HG02885 (cell line): ENCODE measurements around the gene ENAM.
"Not testable (repeated sequence)": the region's sequence is repeated elsewhere in the genome, so short reads cannot be mapped to it uniquely, and the experiment has no call there.

Experiments used
- ATAC-seq: cut with Tn5 transposase; IDR thresholded peaks from one replicate; pipeline ENCODE4 v1.9.1; 2021; ENCODE audit warnings: mild to moderate bottlenecking; ENCODE audit not compliant: unreplicated experiment, poor library complexity

Gene ENAM

GRCh38 chr4:70623323-70623722 is 5.2 kb upstream of the ENAM start:
- no peak for ATAC-seq

- ATAC-seq: no peak
These were observed 4.2 kb upstream of the ENAM start for GRCh38 chr4:70624226-70624793.

GRCh38 chr4:70627620-70628019 is 924 bp upstream of the ENAM start:
- ATAC-seq: no peak

- peak; percentile 72 for ATAC-seq
These were observed 1.0 kb downstream of the ENAM start for GRCh38 chr4:70629469-70630090.

GRCh38 chr4:70630162-70630561 is 1.6 kb downstream of the ENAM start:
- no peak for ATAC-seq

- ATAC-seq: no peak
These were observed 3.5 kb downstream of the ENAM start for GRCh38 chr4:70632028-70632427.

DNA sequence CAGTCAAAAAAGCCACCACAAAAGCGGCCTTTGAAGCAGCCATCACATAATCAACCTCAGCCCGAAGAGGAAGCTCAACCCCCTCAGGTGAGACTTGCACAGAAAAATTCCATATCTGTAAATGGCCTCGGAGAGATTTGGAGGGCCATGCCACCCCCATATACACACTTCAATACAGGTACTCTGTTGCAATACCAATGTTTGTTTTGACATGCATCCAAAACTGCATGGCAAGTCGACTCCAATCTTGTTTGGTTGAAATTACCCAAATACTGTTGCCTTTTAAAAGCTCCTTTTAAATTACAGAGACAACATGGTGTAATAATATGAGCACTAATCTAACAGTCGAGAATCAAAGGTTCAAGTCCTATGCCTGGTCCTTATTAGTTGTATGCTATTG is 5.9 kb downstream of the ENAM start:
- no peak for ATAC-seq

GRCh38 chr4:70637239-70637913 is 8.8 kb downstream of the ENAM start:
- ATAC-seq: no peak

GRCh38 chr4:70640192-70640591 is 11.6 kb downstream of the ENAM start:
- ATAC-seq: no peak

DNA sequence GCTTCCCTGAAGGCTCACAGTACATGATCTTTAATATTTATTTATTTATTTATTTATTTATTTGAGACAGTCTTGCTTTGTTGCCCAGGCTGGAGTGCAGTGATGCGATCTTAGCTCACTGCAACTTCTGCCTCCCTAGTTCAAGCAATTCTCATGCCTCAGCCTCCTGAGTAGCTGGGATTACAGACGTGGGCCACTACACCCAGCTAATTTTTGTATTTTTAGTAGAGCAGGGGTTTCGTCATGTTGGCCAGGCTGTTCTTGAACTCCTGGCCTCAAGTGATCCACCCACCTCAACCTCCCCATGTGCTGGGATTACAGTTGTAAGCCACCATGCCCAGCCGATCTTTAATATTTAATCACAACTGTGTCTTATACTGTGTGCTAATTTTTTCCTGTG is 22.2 kb downstream of the ENAM start:
- ATAC-seq: not testable (repeated sequence)

DNA sequence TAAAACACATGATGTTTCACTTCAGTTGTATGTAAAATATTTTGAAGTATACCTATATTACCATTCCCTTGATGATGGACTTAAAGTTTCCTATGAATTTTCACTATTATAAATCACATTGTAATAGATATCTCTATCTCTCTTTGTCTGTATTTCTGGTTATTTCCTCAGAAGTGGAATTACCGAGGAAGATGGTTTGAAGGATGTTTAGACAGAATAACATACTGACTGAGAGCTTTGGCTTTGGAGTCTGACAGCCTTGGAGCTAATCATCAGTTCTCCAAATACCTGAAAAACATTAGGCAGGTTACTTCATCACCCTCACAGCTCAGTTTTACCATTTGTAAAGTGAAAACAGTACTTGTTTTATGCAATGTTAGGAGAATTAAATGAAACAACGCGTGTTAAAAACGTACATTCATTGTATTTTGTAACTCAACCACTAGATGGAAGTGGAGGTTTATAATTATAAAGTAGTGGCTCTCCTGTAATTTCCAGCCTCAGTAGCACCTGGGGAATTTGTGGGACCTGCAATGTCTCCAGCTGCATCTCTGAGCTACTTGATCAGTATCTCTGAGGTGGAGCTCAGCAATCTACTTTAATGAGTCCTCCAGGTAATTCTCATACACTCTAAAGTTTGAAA is 23.4 kb downstream of the ENAM start:
- peak; percentile 50 for ATAC-seq

- ATAC-seq: no peak
These were observed 26.1 kb downstream of the ENAM start for GRCh38 chr4:70654605-70655011.

DNA sequence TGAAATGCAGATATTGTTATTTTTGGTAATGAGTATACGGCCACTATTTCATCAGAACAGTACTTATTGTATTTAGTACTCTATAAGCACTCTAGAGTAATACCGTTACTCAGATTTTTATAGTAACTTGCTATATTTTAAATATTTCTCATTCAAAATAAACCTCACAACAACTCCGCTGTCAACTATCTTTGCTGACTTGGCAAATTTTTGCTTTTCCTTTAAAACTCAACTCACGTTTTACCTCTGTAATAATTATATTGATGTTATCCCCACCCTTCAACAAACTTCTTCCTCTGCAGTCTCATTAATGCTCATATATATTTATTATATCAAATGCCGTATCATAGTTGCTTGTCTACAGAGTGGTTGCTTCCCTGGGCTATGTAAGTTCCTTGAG is 28.8 kb downstream of the ENAM start:
- no peak for ATAC-seq

DNA sequence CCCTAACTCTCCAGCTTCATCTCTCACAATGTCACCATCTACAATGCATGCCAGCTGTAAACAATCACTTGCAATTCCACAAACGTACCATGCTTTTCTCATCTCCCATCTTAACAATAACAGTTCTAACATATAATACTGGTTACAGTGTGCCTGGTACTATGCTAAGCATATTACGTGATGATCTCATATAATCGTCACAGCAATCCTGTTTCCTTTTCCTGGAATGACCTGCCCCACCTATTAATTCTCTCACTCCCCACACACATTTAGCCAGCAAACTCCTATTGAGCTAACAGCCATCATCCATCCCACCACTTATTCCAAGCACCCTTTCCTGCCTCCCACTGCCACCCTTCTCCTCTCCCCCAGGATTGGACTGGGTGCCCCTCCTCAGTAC is 29.9 kb downstream of the ENAM start:
- no peak for ATAC-seq

- ATAC-seq: no peak
These were observed 31.6 kb downstream of the ENAM start for GRCh38 chr4:70660106-70660505.

DNA sequence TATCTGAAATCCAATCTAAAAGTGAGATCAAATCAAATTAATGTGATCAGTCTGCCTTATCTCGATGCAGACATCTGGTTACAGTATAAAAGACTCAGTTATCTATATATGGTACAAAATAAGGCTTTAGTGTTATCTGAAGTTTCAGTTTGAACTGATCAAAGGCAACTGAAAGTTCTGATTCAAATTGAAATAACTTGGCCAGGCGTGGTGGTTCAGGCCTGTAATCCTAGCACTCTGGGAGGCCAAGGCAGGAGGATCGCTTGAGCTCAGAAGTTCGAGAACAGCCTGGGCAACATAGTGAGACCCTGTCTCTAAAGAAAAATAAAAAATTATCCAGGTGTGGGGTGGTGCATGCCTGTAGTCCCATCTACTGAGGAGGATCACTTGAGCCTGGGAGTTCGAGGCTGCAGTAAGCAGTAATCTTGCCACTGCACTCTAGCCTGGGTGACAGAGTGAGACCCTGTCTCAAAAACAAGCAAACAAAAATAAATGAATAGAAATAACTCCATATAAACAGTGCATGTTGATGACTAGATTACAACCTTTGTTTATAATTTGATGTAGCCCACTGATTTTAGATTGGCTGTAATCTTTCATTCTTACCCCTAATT is 32.9 kb downstream of the ENAM start:
- ATAC-seq: peak; percentile 90

DNA sequence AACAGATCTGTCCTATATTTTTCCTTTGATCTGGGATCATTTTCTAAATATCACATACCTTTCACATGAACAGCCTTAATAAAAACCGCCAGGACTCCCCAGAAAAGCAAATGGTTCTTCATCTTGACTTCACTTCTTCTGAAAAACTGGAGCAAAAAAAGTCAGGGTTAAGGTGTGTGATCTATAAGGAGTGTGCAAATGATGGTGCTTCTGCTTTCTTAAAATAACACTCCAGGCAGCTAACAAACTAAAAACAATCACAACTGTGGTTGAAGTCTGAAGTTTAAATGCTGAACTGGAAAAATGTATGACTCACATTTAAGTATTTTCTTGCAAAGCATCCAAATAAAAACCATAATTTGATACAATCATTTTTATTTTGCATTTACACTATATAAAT is 37.8 kb downstream of the ENAM start, which contains the start of gene JCHAIN:
Gene JCHAIN (minus strand): TSS at position 140 of the 400 bp plus-strand sequence. CDS start 18 bp downstream, at position 122.
- ATAC-seq: peak; percentile 79

DNA sequence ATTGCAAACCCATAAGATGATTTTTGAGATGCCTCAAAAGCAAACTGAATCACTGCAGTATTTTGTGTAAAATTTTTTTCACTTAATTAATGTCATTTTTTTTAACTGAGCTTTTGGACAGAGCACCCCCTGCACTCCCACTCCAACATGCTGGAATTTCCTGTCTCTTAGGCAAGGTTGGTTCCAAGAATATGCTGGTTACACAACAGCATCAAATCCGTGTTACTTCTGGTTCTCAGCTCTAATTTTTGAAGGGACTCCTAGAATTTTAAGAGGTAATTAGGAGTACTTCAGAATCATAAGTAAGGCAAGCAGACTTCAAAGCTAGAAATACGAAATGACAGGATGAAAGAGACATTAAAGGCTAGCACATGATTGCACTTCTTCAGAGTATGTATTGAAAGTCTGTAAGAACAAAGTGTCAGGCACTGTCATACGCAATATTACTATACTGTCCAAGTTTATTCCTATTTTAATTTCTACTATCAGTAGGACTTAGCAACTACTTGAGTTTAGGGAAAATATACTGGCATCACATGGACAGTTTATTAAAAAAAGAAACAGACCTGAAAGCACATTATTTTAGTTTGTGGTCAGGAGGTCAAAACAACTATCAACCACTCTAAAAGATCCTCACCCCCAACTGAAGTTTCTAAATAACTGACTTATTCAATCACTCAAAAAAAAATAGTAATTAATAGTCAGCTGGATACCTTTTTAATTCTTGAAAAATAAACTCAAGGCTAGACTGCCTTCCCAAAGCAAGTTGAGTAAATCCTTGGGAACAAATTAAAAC is 39.4 kb downstream of the ENAM start:
- peak; percentile 50 for ATAC-seq

- ATAC-seq: no peak
These were observed 41.9 kb downstream of the ENAM start for GRCh38 chr4:70670332-70671014.
